PC-3 (cell line): ENCODE results near the gene GAS2.

Source experiments
- EZH2 ChIP-seq: fragments of 300-600 bp; sonication (generic); IDR thresholded peaks from one replicate; pipeline ENCODE4 v1.6.1; 2017; ENCODE audit warnings: antibody characterized with exemption, mild to moderate bottlenecking, low read length; ENCODE audit not compliant: unreplicated experiment
- TF ChIP-seq, protein P1 (sequence below): fragments of 300-600 bp; sonication (generic); conservative IDR thresholded peaks from 2 replicates; pipeline ENCODE4 v1.5.1; 2017; ENCODE audit warnings: antibody characterized with exemption, low read depth, mild to moderate bottlenecking, low read length

DNA sequence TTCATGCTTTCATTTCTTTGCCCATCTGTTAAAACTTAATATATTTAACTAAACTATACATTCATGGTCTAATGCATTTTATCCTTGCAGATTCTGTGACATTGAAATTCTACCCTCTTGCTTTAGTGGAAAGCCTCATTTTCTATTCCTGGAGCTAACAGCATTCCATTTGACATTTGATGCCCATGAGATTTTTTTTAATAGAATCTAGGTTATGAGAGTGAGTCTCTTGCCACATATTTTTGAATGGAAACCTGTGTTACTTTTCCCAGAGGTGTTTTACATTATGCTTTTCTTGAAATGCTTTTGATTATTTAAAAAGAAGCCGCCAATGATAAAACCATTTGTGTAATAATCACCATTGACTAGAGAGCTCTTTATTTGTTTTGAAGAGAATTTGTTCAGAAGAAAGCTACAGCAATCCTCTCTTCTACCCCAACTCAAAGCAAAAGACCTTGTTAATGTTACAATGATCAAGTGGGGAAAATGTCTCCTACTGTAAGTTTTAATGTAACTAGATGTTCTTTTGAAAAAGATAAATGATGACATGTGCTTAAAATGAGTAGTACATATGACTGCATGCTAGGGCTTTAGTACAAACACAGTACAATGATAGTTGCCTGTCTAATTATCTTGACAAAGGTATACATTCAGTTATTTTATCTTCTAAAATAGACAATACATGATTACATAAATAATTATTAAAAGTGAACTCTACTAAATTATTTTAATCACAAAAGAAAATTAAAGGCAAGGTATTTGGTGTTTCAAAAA is 67.3 kb downstream of the GAS2 start:
- TF ChIP-seq, protein P1, sequence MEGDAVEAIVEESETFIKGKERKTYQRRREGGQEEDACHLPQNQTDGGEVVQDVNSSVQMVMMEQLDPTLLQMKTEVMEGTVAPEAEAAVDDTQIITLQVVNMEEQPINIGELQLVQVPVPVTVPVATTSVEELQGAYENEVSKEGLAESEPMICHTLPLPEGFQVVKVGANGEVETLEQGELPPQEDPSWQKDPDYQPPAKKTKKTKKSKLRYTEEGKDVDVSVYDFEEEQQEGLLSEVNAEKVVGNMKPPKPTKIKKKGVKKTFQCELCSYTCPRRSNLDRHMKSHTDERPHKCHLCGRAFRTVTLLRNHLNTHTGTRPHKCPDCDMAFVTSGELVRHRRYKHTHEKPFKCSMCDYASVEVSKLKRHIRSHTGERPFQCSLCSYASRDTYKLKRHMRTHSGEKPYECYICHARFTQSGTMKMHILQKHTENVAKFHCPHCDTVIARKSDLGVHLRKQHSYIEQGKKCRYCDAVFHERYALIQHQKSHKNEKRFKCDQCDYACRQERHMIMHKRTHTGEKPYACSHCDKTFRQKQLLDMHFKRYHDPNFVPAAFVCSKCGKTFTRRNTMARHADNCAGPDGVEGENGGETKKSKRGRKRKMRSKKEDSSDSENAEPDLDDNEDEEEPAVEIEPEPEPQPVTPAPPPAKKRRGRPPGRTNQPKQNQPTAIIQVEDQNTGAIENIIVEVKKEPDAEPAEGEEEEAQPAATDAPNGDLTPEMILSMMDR: no peak
- no peak for TF ChIP-seq EZH2
